Neural cell (in vitro differentiated cells): ENCODE results near the gene RPS6KA5.

ENCODE experiments used
- POLR2AphosphoS5 ChIP-seq: IDR thresholded peaks from 2 replicates; pipeline ENCODE4 v1.6.1; 2012
- TF ChIP-seq, protein P1 (sequence below): fragments of 450-650 bp; IDR thresholded peaks from 2 replicates; pipeline ENCODE4 v1.5.1; 2014; ENCODE audit warnings: antibody characterized with exemption, mild to moderate bottlenecking, moderate library complexity; ENCODE audit not compliant: poor library complexity, severe bottlenecking

DNA sequence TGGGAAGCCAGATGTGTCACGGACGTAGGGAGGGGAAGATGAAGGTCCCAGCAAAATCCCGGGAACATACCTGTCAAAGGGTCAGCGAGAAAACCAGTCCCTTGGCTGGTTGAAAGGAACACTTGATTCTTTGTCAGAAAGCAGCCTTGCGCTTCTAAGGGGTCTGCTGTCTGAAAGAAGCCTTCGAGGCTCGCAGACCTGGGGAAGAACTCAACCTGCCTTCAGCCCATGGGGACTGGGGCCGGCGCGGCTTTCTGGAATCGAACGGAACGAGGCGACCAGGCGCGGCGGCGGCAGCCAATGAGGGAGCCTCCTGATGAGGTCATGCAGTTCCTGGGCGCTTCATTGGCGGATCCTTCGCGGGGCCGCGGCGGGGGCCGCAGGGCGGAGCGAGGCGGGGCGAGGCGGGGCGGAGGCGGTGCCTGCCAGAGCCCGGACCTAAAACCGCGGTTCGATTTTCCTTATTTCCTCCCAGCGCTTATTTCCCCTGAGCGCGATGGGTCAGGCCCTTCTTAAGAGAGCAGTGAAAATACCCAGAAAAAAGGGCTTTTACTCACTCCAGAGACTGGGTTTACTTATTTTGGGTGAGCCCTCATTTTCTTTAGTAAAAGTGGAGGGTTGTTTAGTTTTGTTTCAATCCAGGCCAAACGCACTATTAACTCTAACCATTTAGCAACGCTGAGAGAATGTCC, 232.4 kb downstream of the RPS6KA5 start:
- TF ChIP-seq, protein P1, sequence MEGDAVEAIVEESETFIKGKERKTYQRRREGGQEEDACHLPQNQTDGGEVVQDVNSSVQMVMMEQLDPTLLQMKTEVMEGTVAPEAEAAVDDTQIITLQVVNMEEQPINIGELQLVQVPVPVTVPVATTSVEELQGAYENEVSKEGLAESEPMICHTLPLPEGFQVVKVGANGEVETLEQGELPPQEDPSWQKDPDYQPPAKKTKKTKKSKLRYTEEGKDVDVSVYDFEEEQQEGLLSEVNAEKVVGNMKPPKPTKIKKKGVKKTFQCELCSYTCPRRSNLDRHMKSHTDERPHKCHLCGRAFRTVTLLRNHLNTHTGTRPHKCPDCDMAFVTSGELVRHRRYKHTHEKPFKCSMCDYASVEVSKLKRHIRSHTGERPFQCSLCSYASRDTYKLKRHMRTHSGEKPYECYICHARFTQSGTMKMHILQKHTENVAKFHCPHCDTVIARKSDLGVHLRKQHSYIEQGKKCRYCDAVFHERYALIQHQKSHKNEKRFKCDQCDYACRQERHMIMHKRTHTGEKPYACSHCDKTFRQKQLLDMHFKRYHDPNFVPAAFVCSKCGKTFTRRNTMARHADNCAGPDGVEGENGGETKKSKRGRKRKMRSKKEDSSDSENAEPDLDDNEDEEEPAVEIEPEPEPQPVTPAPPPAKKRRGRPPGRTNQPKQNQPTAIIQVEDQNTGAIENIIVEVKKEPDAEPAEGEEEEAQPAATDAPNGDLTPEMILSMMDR: no peak
- peak; percentile 67 for TF ChIP-seq POLR2AphosphoS5
